Muscle layer of colon (tissue), 2 donors: ENCODE results near the gene PYM1.
"Not testable (repeated sequence)": the region's sequence is repeated elsewhere in the genome, so short reads cannot be mapped to it uniquely, and the experiment has no call there.

ENCODE experiments used
- H3K27ac ChIP-seq: one replicate; pipeline ENCODE4 v1.7.0; 2013; ENCODE audit warnings: low read depth, mild to moderate bottlenecking, low read length, moderate library complexity
- H3K27me3 ChIP-seq, 2 donors: one replicate each; pipeline ENCODE4 v1.7.0; 2013; ENCODE audit warnings: low read length in 2 of 2, mild to moderate bottlenecking in 2 of 2; ENCODE audit not compliant: insufficient read depth in 2 of 2, control insufficient read depth in 1 of 2
- H3K36me3 ChIP-seq: one replicate; pipeline ENCODE4 v1.7.0; 2013; ENCODE audit warnings: mild to moderate bottlenecking, low read length; ENCODE audit not compliant: insufficient read depth
- H3K4me1 ChIP-seq: one replicate; pipeline ENCODE4 v1.7.0; 2013; ENCODE audit warnings: mild to moderate bottlenecking, low read length; ENCODE audit not compliant: insufficient read depth
- H3K4me3 ChIP-seq, 2 donors: one replicate each; pipeline ENCODE4 v1.7.0; 2013; ENCODE audit warnings: low read length in 2 of 2, low read depth in 1 of 2, mild to moderate bottlenecking in 1 of 2, moderate library complexity in 1 of 2
- H3K9ac ChIP-seq: one replicate; pipeline ENCODE4 v1.7.0; 2013; ENCODE audit warnings: low read length
- H3K9me3 ChIP-seq: one replicate; pipeline ENCODE4 v1.7.0; 2013; ENCODE audit warnings: mild to moderate bottlenecking, low read length
- donor health status: abdominal sarcoma.
- donor health status: Adenocarcinoma of cecum.

PYM1 gene

DNA sequence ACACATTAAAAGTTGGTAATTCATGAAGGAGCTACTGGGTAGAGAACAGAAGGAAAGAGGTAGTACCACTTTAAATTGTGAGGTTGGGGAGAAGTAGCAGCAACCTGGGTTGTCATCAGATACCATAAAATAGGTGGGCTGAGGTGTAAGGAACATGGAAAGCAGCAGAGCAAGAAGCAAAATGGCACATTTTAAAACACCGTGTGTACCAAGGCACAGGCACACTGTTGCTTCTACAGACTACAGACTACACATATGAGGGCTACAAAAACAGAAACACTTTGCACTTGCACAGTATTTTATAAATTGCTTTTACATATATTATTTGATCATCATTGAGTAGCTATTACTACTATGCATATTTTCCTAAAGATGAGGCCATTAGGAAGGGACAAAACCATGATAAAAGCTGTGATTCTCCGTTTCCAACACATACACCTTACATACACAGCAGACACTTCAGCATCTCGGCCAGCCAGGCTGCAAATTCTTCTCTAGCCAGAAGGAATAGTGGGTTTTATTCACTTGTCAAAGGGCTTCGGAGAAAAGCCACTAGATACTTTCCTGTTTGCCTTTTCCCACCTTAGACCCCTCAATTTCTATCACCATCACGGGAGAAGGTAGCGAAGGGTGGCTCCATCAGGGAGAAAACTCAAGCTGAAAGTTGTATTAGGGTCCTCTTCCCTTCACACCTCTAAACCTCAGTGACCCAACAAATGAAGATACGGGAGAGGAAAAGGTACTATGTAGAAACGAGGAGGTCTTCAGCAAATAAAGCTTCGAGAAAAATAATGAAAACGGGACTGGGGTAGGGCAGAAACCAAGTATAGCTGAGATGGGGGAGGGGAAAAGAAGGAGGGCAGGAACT lies 1.6 kb downstream of the PYM1 start:
- Histone ChIP-seq H3K36me3 (peaks cover 3% of the 10 kb centered on the region), H3K9ac (peak overlapping the region; percentile 100), H3K4me1 (peaks cover 30% of the 10 kb centered on the region)

GRCh38 chr12:55925371-55925770 lies 2.3 kb downstream of the PYM1 start:
- no peak overlapping the region for H3K9ac ChIP-seq
- no peak overlapping the region for H3K27ac ChIP-seq
- peaks cover 29% of the 10 kb centered on the region for H3K4me1 ChIP-seq
- H3K4me3 ChIP-seq = no peak overlapping the region
- H3K9me3 ChIP-seq = no peaks in the 10 kb centered on the region
- H3K36me3 ChIP-seq = peaks cover 3% of the 10 kb centered on the region
- no peaks in the 10 kb centered on the region for H3K27me3 ChIP-seq

More for the DNA sequence above, 1.6 kb downstream of the PYM1 start:
- Histone ChIP-seq H3K9me3 (no peaks in the 10 kb centered on the region), H3K4me3 (peak overlapping the region; percentile 96 to 100), H3K27ac (peak overlapping the region; percentile 92), H3K27me3 (no peaks in the 10 kb centered on the region)

DNA sequence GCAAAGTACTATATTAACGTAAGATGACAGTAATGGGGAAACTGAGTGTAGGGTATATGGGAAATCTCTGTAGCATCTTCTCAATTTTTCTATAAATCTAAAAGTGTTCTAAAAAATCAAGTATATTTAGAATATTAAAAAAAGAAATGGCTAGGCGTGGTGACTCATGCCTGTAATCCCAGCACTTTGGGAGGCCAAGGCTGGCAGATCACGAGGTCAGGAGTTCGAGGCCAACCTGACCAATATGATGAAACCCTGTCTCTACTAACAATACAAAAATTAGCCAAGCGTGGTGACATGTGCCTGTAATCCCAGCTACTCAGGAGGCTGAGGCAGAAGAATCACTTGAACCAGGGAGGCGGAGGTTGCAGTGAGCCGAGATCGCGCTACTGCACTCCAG lies 4.0 kb downstream of the PYM1 start:
- not testable (repeated sequence) for H3K9me3 ChIP-seq, H3K9ac ChIP-seq, H3K27ac ChIP-seq, H3K36me3 ChIP-seq, H3K4me3 ChIP-seq, H3K27me3 ChIP-seq
- H3K4me1 ChIP-seq = peaks cover 21% of the 10 kb centered on the region

DNA sequence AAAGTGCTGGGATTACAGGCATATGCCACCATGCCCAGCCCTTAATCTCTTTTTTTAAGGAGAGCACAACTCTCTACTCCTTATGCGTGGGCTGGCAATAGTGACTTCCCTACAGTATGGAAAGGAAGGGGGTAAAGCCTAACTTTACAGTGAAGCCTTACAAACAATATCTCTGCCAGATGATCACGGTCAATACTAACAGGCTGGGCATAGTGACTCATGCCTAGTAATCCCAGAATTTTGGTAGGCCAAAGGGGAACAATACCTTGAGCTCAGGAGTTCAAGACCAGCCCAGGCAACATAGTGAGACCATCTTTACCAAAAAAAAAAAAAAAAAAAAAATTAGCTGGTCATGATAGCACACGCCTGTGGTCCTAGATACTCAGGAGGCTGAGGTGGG lies 5.6 kb downstream of the PYM1 start:
- Histone ChIP-seq H3K4me3 (no peak overlapping the region), H3K27ac (no peak overlapping the region), H3K27me3 (no peaks in the 10 kb centered on the region), H3K9me3 (no peaks in the 10 kb centered on the region), H3K9ac (no peak overlapping the region), H3K36me3 (peaks cover 3% of the 10 kb centered on the region), H3K4me1 (peaks cover 16% of the 10 kb centered on the region)

DNA sequence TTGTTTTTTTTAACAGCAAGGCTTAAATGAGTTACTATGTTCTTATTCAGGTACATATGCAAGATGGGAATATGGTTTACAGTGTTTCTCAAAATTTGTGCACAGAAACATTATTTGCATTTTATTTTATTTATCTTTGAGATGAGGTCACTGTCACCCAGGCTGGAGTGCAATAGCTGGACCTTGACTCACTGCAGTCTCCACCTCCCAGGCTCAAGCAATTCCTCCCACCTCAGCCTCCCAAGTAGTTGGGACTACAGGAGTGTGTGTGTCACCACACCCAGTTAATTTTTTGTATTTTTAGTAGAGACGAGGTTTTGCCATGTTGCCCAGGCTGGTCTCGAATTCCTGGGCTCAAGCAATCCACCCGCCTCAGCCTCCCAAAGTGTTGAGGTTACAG lies 8.7 kb downstream of the PYM1 start:
- not testable (repeated sequence) for H3K4me1 ChIP-seq, H3K27me3 ChIP-seq, H3K27ac ChIP-seq, H3K9me3 ChIP-seq, H3K9ac ChIP-seq, H3K4me3 ChIP-seq
- H3K36me3 ChIP-seq = peaks cover 10% of the 10 kb centered on the region

- Histone ChIP-seq H3K4me1 (peaks cover 2% of the 10 kb centered on the region), H3K27me3 (no peaks in the 10 kb centered on the region), H3K27ac (no peak overlapping the region), H3K9me3 (no peaks in the 10 kb centered on the region), H3K9ac (no peak overlapping the region), H3K4me3 (no peak overlapping the region), H3K36me3 (peaks cover 18% of the 10 kb centered on the region)
These were observed 12.2 kb downstream of the PYM1 start for GRCh38 chr12:55915482-55915859.

- Histone ChIP-seq H3K4me1 (no peaks in the 10 kb centered on the region), H3K9ac (no peak overlapping the region), H3K27ac (no peak overlapping the region), H3K4me3 (no peak overlapping the region), H3K9me3 (no peaks in the 10 kb centered on the region), H3K36me3 (peaks cover 18% of the 10 kb centered on the region), H3K27me3 (no peaks in the 10 kb centered on the region)
These were observed 14.8 kb downstream of the PYM1 start for GRCh38 chr12:55912908-55913307.

DNA sequence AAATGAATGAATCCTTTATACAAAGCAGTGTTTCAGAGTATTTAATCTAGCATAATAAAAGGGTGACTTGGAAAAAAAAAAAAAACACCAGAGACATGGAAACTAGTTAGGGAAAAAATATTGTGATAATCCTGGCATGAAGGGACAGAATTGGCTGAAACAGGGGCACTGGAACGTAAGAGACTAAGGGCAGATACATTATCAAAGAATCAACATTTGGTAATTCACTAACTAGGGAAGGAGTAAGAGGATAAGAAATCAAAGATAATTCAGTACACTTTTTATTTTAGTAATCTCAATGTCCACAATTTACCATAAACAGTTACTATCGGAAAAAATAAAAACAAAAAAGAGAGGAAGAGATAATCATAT lies 18.2 kb downstream of the PYM1 start:
- Histone ChIP-seq H3K27me3 (no peaks in the 10 kb centered on the region), H3K4me1 (no peaks in the 10 kb centered on the region), H3K4me3 (no peak overlapping the region), H3K9me3 (no peaks in the 10 kb centered on the region), H3K36me3 (peaks cover 16% of the 10 kb centered on the region), H3K27ac (no peak overlapping the region), H3K9ac (no peak overlapping the region)

DNA sequence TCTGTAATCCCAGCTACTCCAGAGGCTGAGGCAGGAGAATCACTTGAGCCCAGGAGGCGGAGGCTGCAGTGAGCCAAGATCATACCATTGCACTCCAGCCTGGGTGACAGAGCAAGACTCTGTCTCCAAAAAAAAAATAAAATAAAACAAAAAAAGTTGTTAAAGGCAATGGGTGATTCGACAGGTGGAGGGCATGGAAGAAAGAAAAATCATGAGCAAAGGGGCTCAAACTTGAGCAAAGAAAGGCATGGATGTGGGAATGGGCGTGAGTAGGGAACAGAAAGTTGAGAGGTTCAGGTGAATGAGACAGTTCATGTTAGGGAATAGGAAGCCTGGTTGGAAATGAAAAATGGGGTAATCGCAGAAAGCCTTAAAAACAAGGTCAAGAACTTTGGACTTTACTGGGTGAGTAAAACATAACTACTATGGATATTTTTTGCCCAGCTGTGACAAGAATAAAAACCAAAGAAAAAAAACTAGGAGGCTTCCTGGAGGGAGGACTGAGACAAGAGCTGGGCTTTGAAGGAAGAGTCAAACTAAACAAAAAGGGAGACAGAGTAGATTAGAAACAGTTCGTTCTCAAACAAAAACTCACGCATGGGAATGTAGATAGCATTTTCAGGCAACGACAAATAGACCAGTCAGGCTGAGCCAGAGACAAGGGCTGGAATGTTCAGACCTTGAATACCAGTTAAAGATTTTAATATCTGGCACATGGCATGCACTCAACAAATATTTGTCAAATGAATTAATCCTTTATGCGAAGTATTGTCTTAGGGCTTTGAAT lies 18.8 kb downstream of the PYM1 start:
- Histone ChIP-seq H3K4me3 (no peak overlapping the region), H3K9me3 (no peaks in the 10 kb centered on the region), H3K9ac (no peak overlapping the region), H3K27ac (no peak overlapping the region), H3K36me3 (peaks cover 10% of the 10 kb centered on the region), H3K27me3 (no peaks in the 10 kb centered on the region), H3K4me1 (no peaks in the 10 kb centered on the region)

GRCh38 chr12:55906056-55906455 lies 21.6 kb downstream of the PYM1 start:
- Histone ChIP-seq H3K9me3 (no peaks in the 10 kb centered on the region), H3K4me3 (no peak overlapping the region), H3K4me1 (no peaks in the 10 kb centered on the region), H3K9ac (no peak overlapping the region), H3K27me3 (no peaks in the 10 kb centered on the region), H3K27ac (no peak overlapping the region), H3K36me3 (peaks cover 6% of the 10 kb centered on the region)

DNA sequence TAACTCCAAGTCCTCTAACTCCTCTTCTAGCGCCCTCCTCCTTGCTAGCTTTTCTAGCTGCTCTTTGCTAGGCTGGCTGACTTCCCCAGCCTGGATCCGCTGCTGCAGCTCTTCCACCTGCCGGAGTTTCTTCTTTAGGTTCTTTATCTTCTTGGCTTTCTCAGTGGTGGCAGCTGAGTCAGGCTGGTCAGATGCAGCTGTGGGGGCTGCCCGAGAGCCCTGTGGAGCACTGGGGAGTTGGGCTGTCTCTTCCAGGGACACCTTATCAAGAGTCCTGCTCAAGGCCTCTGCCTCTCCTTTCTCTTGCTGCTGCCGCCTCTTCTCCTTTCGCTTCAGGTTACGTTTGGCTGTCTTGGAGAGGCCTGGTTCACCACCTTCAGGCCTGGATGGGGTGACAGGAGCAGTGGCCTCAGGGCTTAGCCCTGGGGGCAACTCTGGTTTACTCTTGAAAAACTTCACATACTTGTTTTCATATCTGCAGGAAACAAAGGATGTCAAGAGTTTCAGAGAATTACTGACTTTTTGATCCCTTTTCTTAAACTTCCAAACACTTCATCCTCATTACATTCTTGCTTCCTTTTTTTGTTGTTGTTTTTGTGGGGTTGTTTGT lies 25.7 kb downstream of the PYM1 start:
- Histone ChIP-seq H3K9ac (no peak overlapping the region), H3K27me3 (no peaks in the 10 kb centered on the region), H3K9me3 (no peaks in the 10 kb centered on the region), H3K4me1 (no peaks in the 10 kb centered on the region), H3K4me3 (no peak overlapping the region), H3K27ac (no peak overlapping the region), H3K36me3 (peaks cover 6% of the 10 kb centered on the region)
